Colonic mucosa (tissue), 4 donors: ENCODE data around the gene B3GNT2. TPM values are rescaled to one million over a fixed set of nuclear protein-coding genes. Genes with fewer than 3 reads are reported as not detected.

Experiments used
- DNase-seq: peaks from one replicate; pipeline ENCODE4 v3.0.0-alpha.2; 2020
- H3K27ac ChIP-seq: fragments of 200-600 bp; one replicate; pipeline ENCODE4 v1.8.0; 2021
- H3K27me3 ChIP-seq: fragments of 200-600 bp; one replicate; pipeline ENCODE4 v1.8.0; 2021
- H3K36me3 ChIP-seq: fragments of 200-600 bp; one replicate; pipeline ENCODE4 v1.8.0; 2021
- H3K4me1 ChIP-seq: fragments of 200-600 bp; one replicate; pipeline ENCODE4 v1.8.0; 2021; ENCODE audit warnings: mild to moderate bottlenecking
- H3K4me3 ChIP-seq: fragments of 200-600 bp; one replicate; pipeline ENCODE4 v1.8.0; 2021
- H3K9ac ChIP-seq, 2 donors: one replicate each; pipeline ENCODE4 v1.7.0; 2013; ENCODE audit warnings: control low read depth in 2 of 2, low read depth in 2 of 2, low read length in 2 of 2
- H3K9me3 ChIP-seq: fragments of 200-600 bp; one replicate; pipeline ENCODE4 v1.8.0; 2021
- intact Hi-C: fragments of 100-400 bp; cut with DNase I; formaldehyde crosslinking; loops from one replicate; pipeline ENCODE4 v1.14.1; 2022
- total RNA-seq, 2 donors: library from RNA; stranded (reverse); fragmentation: NEBNext Ultra II Directional in 1 of 2; extraction: Animal tissue kit (Norgen Biotek cat#: 25700) in 1 of 2; gene quantifications; one replicate each; pipeline ENCODE4 v1.2.1, GENCODE V29; 2021
- TF ChIP-seq, protein P1 (sequence below): fragments of 200-600 bp; IDR thresholded peaks from one replicate; pipeline ENCODE4 v1.8.0; 2022; ENCODE audit warnings: antibody characterized with exemption, mild to moderate bottlenecking
- donor health status: healthy.
- donor health status: DM: no; HTN: no; CAD: no.
- donor health status: DM: no; HTN: no; CAD: no.

B3GNT2 gene
- total RNA-seq, 2 donors from 2014 or later: 20.1 to 55.7 TPM

- no peaks in the 10 kb centered on the region for H3K4me1 ChIP-seq
- no peaks in the 10 kb centered on the region for H3K9me3 ChIP-seq
- H3K36me3 ChIP-seq: no peaks in the 10 kb centered on the region
- no peak overlapping the region for H3K4me3 ChIP-seq
- no peaks in the 10 kb centered on the region for H3K27me3 ChIP-seq
- DNase-seq: no peak
- H3K9ac ChIP-seq: no peak overlapping the region
- H3K27ac ChIP-seq: no peak overlapping the region
- TF ChIP-seq, protein P1, sequence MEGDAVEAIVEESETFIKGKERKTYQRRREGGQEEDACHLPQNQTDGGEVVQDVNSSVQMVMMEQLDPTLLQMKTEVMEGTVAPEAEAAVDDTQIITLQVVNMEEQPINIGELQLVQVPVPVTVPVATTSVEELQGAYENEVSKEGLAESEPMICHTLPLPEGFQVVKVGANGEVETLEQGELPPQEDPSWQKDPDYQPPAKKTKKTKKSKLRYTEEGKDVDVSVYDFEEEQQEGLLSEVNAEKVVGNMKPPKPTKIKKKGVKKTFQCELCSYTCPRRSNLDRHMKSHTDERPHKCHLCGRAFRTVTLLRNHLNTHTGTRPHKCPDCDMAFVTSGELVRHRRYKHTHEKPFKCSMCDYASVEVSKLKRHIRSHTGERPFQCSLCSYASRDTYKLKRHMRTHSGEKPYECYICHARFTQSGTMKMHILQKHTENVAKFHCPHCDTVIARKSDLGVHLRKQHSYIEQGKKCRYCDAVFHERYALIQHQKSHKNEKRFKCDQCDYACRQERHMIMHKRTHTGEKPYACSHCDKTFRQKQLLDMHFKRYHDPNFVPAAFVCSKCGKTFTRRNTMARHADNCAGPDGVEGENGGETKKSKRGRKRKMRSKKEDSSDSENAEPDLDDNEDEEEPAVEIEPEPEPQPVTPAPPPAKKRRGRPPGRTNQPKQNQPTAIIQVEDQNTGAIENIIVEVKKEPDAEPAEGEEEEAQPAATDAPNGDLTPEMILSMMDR: no peak
- intact Hi-C loops: no loop called here
These were observed 48.1 kb downstream of the B3GNT2 start for GRCh38 chr2:62243983-62244382.

GRCh38 chr2:62248226-62248625, 52.3 kb downstream of the B3GNT2 start:
- no peak for DNase-seq
- Histone ChIP-seq H3K4me3 (no peak overlapping the region), H3K9me3 (no peaks in the 10 kb centered on the region), H3K27me3 (no peaks in the 10 kb centered on the region), H3K9ac (no peak overlapping the region), H3K36me3 (no peaks in the 10 kb centered on the region), H3K4me1 (no peaks in the 10 kb centered on the region), H3K27ac (no peak overlapping the region)
- TF ChIP-seq, protein P1: no peak
- intact Hi-C loops: no loop called here

DNA sequence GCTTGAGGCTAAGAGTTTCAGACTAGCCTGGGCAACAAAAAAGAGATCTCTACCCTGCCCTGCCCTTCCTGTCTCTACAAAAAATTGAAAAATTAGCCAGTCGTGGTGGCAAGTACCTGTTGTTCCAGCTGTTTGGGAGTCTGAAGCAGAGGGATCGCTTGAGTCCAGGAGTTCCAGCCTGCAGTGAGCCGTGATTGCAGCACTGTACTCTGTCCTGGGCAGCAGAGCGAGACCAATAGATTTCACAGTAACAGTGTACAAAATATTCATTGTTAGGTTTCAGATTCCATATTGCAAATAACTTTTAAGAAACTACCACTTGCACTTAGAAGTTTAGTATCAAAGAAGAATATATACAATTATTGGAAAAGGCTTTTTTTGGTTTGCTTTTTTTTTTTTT, 54.3 kb downstream of the B3GNT2 start:
- no peaks in the 10 kb centered on the region for H3K27me3 ChIP-seq
- no peaks in the 10 kb centered on the region for H3K9me3 ChIP-seq
- no peak overlapping the region for H3K9ac ChIP-seq
- no peaks in the 10 kb centered on the region for H3K4me1 ChIP-seq
- no peak overlapping the region for H3K4me3 ChIP-seq
- intact Hi-C loops: no loop called here
- H3K27ac ChIP-seq: no peak overlapping the region
- DNase-seq: no peak
- TF ChIP-seq, protein P1: no peak
- H3K36me3 ChIP-seq: no peaks in the 10 kb centered on the region

DNA sequence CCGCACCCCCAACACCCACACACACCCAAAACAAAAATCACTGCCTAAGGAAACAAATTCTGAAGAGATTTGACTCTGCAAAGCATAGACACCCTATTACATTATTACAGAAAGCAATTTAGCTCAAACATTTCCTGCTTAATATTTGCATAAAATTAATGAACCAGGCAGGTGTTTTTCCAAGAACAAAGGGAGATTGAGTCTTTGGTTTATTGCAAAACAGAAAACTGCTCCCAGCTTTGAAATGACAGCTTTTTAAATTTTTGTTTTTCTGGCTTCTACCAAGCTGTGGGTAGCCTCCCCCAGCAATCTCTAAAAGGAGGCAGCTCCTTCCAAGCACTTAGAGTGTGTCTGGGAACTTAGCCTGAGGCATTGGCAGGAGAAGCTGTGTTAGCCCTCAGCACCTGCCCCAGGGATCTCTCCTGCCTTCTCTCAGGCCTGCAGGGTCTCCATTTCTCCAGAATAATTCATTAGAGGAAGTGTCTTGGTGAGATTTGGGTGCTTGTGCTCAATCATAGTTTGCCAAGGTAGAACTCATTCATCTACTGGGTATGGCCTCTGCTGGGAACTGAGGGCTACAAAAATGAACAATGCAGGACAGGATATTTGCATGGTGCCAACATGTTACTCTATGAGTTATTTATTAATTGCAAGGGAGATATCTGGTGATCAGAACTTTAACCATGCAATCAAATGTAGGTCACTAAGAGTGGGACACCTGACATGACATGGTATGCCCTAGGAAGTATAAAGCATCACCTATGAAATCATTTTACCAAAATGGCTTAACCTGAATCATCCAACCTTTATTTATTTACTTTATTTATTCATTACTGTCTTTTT, 58.7 kb downstream of the B3GNT2 start:
- TF ChIP-seq, protein P1: no peak
- no peak overlapping the region for H3K9ac ChIP-seq
- H3K4me1 ChIP-seq: no peaks in the 10 kb centered on the region
- H3K36me3 ChIP-seq: no peaks in the 10 kb centered on the region
- H3K9me3 ChIP-seq: no peaks in the 10 kb centered on the region
- no peak overlapping the region for H3K27ac ChIP-seq
- no peak for DNase-seq
- no peaks in the 10 kb centered on the region for H3K27me3 ChIP-seq
- intact Hi-C loops: no loop called here
- H3K4me3 ChIP-seq: no peak overlapping the region

- Histone ChIP-seq H3K4me1 (no peaks in the 10 kb centered on the region), H3K4me3 (no peak overlapping the region), H3K27me3 (no peaks in the 10 kb centered on the region), H3K27ac (no peak overlapping the region), H3K36me3 (no peaks in the 10 kb centered on the region), H3K9me3 (no peaks in the 10 kb centered on the region), H3K9ac (no peak overlapping the region)
- intact Hi-C loops: no loop called here
- TF ChIP-seq, protein P1: no peak
- DNase-seq: no peak
These were observed 61.6 kb downstream of the B3GNT2 start for GRCh38 chr2:62257466-62257865.
